Activated naive CD4-positive, alpha-beta T cell treated with anti-CD3 and anti-CD28 coated beads, Interleukin-2, amount 50 U/mL, for 24 hours (primary cell): ENCODE measurements around the gene SRGAP2C.
"Not testable (repeated sequence)": the region's sequence is repeated elsewhere in the genome, so short reads cannot be mapped to it uniquely, and the experiment has no call there.

Experiments used
- H3K27ac Mint-ChIP-seq: one replicate; pipeline ENCODE4 v1.8.0; 2021; ENCODE audit warnings: mild to moderate bottlenecking, mixed read lengths
- H3K27me3 Mint-ChIP-seq: one replicate; pipeline ENCODE4 v1.8.0; 2021; ENCODE audit warnings: mixed read lengths
- H3K36me3 Mint-ChIP-seq: one replicate; pipeline ENCODE4 v1.8.0; 2021; ENCODE audit warnings: mixed read lengths
- H3K4me1 Mint-ChIP-seq: one replicate; pipeline ENCODE4 v1.8.0; 2021; ENCODE audit warnings: mixed read lengths
- H3K4me3 Mint-ChIP-seq: one replicate; pipeline ENCODE4 v1.8.0; 2021; ENCODE audit warnings: mild to moderate bottlenecking, mixed read lengths
- H3K9me3 Mint-ChIP-seq: one replicate; pipeline ENCODE4 v1.8.0; 2021; ENCODE audit warnings: mixed read lengths

The SRGAP2C gene

GRCh38 chr1:121395718-121396201 is 211.0 kb downstream of the SRGAP2C start:
- Mint-ChIP-seq H3K36me3 (peaks cover 13% of the 10 kb centered on the region), H3K4me3 (peak overlapping the region; percentile 74), H3K4me1 (peaks cover 12% of the 10 kb centered on the region)
- H3K27ac Mint-ChIP-seq, H3K9me3 Mint-ChIP-seq, H3K27me3 Mint-ChIP-seq: not testable (repeated sequence)

- H3K4me1 Mint-ChIP-seq, result peaks cover 19% of the 10 kb centered on the region
- not testable (repeated sequence) for H3K27ac Mint-ChIP-seq, H3K27me3 Mint-ChIP-seq
- H3K4me3 Mint-ChIP-seq, result peak overlapping the region; percentile 84
- H3K36me3 Mint-ChIP-seq, result peaks cover 16% of the 10 kb centered on the region
- H3K9me3 Mint-ChIP-seq, result peaks cover 17% of the 10 kb centered on the region
These were observed 211.7 kb downstream of the SRGAP2C start for GRCh38 chr1:121396335-121397081.

DNA sequence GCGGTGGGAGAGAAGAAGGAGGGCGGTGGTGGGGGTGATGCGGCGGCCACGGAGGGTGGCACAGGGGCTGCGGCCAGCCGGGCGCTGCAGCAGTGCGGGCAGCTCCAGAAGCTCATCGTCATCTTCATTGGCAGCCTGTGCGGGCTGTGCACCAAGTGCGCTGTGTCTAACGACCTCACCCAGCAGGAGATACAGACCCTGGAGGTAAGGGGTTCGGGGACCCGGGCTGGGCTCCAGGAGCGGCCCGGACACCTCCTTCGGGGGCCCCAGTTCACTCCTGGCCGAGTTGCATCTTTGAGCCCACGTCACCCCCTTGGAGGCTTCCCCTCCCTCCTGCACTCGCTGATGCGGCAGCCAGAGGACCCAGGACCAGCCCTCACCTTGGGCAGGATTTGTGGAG is 212.3 kb downstream of the SRGAP2C start:
- Mint-ChIP-seq H3K9me3 (peaks cover 17% of the 10 kb centered on the region), H3K36me3 (peaks cover 14% of the 10 kb centered on the region), H3K4me3 (peak overlapping the region; percentile 84), H3K4me1 (peaks cover 19% of the 10 kb centered on the region)
- not testable (repeated sequence) for H3K27me3 Mint-ChIP-seq, H3K27ac Mint-ChIP-seq

DNA sequence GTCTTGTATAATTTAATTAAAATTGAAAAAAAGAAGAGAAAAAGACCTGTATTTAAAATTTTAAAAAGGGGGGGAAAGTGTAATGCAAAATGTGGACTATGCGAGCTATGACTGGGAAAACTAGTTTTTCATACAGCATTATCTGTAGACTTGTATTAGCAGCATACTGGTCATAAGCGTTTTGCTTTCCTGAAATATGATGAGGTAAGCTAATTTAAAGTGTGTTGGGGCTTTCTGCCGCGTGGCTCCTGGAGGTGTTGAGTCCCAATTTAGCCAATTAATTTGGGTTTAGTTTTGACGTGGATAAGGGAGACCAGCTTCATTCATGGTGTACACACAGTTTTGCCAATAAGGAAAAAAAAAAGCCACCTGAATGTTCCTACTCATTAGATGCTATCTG is 214.4 kb downstream of the SRGAP2C start:
- Mint-ChIP-seq H3K9me3 (peaks cover 17% of the 10 kb centered on the region), H3K36me3 (peaks cover 12% of the 10 kb centered on the region), H3K4me1 (peaks cover 19% of the 10 kb centered on the region)
- H3K27me3 Mint-ChIP-seq, H3K4me3 Mint-ChIP-seq, H3K27ac Mint-ChIP-seq: not testable (repeated sequence)

- Mint-ChIP-seq H3K36me3 (peaks cover 12% of the 10 kb centered on the region), H3K4me1 (peaks cover 19% of the 10 kb centered on the region), H3K4me3 (peak overlapping the region; percentile 13), H3K27ac (peak overlapping the region; percentile 31), H3K9me3 (peaks cover 17% of the 10 kb centered on the region)
- H3K27me3 Mint-ChIP-seq, result not testable (repeated sequence)
These were observed 215.3 kb downstream of the SRGAP2C start for GRCh38 chr1:121400108-121400507.

GRCh38 chr1:121400541-121401310 is 216.0 kb downstream of the SRGAP2C start:
- peaks cover 16% of the 10 kb centered on the region for H3K4me1 Mint-ChIP-seq
- peak overlapping the region; percentile 73 for H3K4me3 Mint-ChIP-seq
- H3K27me3 Mint-ChIP-seq, result not testable (repeated sequence)
- H3K27ac Mint-ChIP-seq, result peak overlapping the region; percentile 2
- peaks cover 12% of the 10 kb centered on the region for H3K36me3 Mint-ChIP-seq
- H3K9me3 Mint-ChIP-seq, result peaks cover 17% of the 10 kb centered on the region

- H3K4me1 Mint-ChIP-seq, result peaks cover 16% of the 10 kb centered on the region
- H3K27me3 Mint-ChIP-seq, result not testable (repeated sequence)
- peaks cover 17% of the 10 kb centered on the region for H3K9me3 Mint-ChIP-seq
- H3K27ac Mint-ChIP-seq, result peak overlapping the region; percentile 12
- H3K4me3 Mint-ChIP-seq, result peak overlapping the region; percentile 73
- H3K36me3 Mint-ChIP-seq, result peaks cover 12% of the 10 kb centered on the region
These were observed 216.7 kb downstream of the SRGAP2C start for GRCh38 chr1:121401375-121401955.

GRCh38 chr1:121403254-121403653 is 218.5 kb downstream of the SRGAP2C start:
- Mint-ChIP-seq H3K36me3 (peaks cover 12% of the 10 kb centered on the region), H3K9me3 (peaks cover 17% of the 10 kb centered on the region), H3K4me1 (peaks cover 16% of the 10 kb centered on the region)
- H3K4me3 Mint-ChIP-seq, H3K27ac Mint-ChIP-seq, H3K27me3 Mint-ChIP-seq: not testable (repeated sequence)

- no peak overlapping the region for H3K27ac Mint-ChIP-seq
- H3K9me3 Mint-ChIP-seq, result peaks cover 6% of the 10 kb centered on the region
- no peaks in the 10 kb centered on the region for H3K4me1 Mint-ChIP-seq
- peaks cover 2% of the 10 kb centered on the region for H3K36me3 Mint-ChIP-seq
- peaks cover 3% of the 10 kb centered on the region for H3K27me3 Mint-ChIP-seq
- H3K4me3 Mint-ChIP-seq, result no peak overlapping the region
These were observed 223.6 kb downstream of the SRGAP2C start for GRCh38 chr1:121408354-121408753.

DNA sequence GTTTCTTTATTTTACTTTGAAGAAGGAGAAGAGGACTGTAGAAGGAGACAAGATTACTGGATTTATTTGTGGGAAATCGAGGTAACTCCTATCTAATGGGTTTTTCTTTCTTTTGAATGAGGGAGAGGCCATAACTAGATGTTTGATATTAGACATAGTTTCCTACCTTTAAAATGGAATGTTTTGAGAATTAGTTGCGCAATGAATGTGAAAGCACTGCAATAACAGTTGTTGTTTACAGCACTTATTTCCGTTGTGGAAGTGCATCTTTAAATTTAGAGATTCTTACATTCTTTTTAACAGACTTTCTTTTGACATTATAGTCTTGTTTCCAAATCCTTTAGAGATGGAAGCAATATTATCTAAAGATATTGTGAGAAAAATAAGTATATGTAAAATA is 229.0 kb downstream of the SRGAP2C start:
- no peak overlapping the region for H3K4me3 Mint-ChIP-seq
- peaks cover 9% of the 10 kb centered on the region for H3K27me3 Mint-ChIP-seq
- no peak overlapping the region for H3K27ac Mint-ChIP-seq
- H3K36me3 Mint-ChIP-seq, result peaks cover 2% of the 10 kb centered on the region
- no peaks in the 10 kb centered on the region for H3K4me1 Mint-ChIP-seq
- peaks cover 6% of the 10 kb centered on the region for H3K9me3 Mint-ChIP-seq

DNA sequence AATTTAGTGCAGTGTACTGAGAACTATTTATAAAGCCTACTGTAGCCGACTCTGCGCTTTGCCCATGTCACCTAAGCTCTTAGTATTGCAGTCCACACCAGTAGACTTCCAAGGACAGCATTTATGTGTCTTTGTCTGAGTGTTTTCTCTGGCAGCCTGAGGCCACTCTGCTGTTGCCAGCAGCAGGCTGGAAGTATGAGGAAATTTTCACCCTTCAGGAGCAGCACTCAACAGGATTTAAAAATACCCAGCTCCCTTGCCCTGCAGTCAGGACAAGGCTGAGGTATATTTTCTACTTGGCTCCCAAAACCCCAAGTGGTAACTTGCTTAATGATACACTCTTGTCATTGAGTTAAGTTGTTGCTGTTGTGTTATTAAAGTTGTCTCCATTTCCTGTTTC is 230.1 kb downstream of the SRGAP2C start:
- no peak overlapping the region for H3K4me3 Mint-ChIP-seq
- H3K27ac Mint-ChIP-seq, result no peak overlapping the region
- peaks cover 2% of the 10 kb centered on the region for H3K36me3 Mint-ChIP-seq
- no peaks in the 10 kb centered on the region for H3K4me1 Mint-ChIP-seq
- peaks cover 6% of the 10 kb centered on the region for H3K9me3 Mint-ChIP-seq
- peaks cover 12% of the 10 kb centered on the region for H3K27me3 Mint-ChIP-seq

- peaks cover 10% of the 10 kb centered on the region for H3K27me3 Mint-ChIP-seq
- no peak overlapping the region for H3K27ac Mint-ChIP-seq
- no peaks in the 10 kb centered on the region for H3K4me1 Mint-ChIP-seq
- no peak overlapping the region for H3K4me3 Mint-ChIP-seq
- H3K9me3 Mint-ChIP-seq, result no peaks in the 10 kb centered on the region
- H3K36me3 Mint-ChIP-seq, result peaks cover 2% of the 10 kb centered on the region
These were observed 232.6 kb downstream of the SRGAP2C start for GRCh38 chr1:121417325-121417923.

- H3K27me3 Mint-ChIP-seq, result peaks cover 10% of the 10 kb centered on the region
- no peaks in the 10 kb centered on the region for H3K9me3 Mint-ChIP-seq
- H3K4me3 Mint-ChIP-seq, result no peak overlapping the region
- no peak overlapping the region for H3K27ac Mint-ChIP-seq
- H3K4me1 Mint-ChIP-seq, result no peaks in the 10 kb centered on the region
- H3K36me3 Mint-ChIP-seq, result no peaks in the 10 kb centered on the region
These were observed 233.7 kb downstream of the SRGAP2C start for GRCh38 chr1:121418369-121419049.

DNA sequence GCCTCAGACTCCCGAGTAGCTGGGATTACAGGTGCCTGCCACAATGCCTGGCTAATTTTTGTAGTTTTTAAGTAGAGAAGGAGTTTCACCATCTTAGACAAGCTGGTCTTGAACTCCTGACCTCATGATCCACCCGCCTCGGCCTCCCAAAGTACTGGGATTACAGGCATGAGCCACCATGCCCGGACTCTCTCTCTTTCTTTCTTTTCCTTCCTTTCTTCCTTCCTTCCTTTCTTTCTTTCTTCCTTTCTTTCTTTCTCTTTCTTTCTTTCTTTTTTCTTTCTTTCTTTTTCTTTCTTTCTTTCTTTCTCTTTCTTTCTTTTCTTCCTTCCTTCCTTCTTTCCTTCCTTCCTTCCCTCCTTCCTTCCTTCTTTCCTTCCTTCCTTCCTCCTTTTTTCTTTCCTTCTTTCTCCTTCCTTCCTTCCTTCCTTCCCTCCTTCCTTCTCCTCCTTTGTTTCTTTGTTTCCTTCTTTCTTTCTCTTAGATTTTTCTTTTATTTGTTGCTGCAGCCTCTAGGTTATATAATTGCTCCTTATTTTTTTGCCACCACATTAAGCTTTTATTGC is 234.4 kb downstream of the SRGAP2C start:
- not testable (repeated sequence) for H3K36me3 Mint-ChIP-seq, H3K9me3 Mint-ChIP-seq, H3K27me3 Mint-ChIP-seq, H3K4me1 Mint-ChIP-seq, H3K4me3 Mint-ChIP-seq, H3K27ac Mint-ChIP-seq

DNA sequence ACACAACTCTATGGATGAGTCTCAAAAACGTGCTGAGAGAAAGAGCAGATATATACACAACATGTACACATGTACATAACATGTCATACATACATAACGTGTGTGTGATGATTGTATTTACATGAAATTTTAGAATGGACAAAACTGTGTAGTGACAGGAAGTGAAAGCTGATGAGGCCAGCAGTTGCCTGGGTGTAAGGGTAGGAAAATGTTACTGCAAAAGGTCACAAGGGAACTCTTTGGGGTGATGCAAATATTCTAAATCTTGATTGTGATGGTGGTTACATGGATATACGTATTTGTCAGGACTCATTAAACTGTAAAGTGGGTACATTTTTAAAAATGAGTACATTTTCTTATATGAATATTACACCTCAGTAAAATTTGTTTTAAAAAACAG is 236.7 kb downstream of the SRGAP2C start:
- not testable (repeated sequence) for H3K4me3 Mint-ChIP-seq, H3K27me3 Mint-ChIP-seq, H3K36me3 Mint-ChIP-seq, H3K4me1 Mint-ChIP-seq, H3K27ac Mint-ChIP-seq, H3K9me3 Mint-ChIP-seq
